ENCODE data around the gene IGLL1.

DNA sequence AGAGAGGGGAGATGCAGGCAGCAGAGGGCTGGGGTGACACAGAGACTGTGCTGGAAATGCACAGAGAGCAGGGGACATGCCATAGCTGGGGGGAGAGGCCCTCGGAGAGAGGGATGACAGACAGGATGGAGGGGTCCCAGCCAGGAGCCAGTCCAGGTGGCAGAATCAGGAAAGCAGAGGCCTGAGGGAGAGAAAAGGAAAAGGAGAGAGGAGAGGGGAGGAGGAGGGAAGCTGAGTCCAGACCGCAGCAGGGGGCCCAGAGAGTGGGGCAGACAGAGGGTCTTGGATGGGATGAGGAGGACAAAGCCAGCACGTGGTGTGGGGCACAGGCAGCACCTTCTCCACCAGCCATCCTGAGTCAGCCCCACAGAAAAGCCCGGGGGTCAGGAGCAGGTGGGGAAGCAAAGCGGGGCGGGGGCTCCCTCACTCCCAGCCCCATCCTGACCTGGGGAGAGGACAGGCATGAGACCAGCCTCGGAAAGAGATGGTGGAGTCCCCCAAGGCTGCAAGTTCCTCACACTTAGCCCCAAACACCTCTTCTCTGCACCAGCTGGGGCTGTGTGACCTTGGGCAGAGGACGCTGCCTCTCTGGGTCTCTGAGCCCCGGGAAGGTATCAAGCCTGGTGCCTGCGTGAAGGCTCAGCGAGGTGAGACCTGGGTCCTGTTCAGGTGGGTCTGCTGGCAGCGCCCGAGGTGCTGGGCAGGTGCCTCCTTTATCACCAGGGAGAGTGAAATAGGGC lies 48.0 kb downstream of the IGLL1 start:
- TF ChIP-seq POLR2AphosphoS5 (IDR thresholded peaks at IDR 0.05; ENCODE audit: low read depth, low read length) (no peak), CTCF (IDR thresholded peaks at IDR 0.05) (no peak), SIN3A (IDR thresholded peaks at IDR 0.05; ENCODE audit: borderline replicate concordance, insufficient read depth, low read depth, low read length) (no peak)
- TF ChIP-seq, protein P1, sequence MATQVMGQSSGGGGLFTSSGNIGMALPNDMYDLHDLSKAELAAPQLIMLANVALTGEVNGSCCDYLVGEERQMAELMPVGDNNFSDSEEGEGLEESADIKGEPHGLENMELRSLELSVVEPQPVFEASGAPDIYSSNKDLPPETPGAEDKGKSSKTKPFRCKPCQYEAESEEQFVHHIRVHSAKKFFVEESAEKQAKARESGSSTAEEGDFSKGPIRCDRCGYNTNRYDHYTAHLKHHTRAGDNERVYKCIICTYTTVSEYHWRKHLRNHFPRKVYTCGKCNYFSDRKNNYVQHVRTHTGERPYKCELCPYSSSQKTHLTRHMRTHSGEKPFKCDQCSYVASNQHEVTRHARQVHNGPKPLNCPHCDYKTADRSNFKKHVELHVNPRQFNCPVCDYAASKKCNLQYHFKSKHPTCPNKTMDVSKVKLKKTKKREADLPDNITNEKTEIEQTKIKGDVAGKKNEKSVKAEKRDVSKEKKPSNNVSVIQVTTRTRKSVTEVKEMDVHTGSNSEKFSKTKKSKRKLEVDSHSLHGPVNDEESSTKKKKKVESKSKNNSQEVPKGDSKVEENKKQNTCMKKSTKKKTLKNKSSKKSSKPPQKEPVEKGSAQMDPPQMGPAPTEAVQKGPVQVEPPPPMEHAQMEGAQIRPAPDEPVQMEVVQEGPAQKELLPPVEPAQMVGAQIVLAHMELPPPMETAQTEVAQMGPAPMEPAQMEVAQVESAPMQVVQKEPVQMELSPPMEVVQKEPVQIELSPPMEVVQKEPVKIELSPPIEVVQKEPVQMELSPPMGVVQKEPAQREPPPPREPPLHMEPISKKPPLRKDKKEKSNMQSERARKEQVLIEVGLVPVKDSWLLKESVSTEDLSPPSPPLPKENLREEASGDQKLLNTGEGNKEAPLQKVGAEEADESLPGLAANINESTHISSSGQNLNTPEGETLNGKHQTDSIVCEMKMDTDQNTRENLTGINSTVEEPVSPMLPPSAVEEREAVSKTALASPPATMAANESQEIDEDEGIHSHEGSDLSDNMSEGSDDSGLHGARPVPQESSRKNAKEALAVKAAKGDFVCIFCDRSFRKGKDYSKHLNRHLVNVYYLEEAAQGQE (IDR thresholded peaks at IDR 0.05; ENCODE audit: insufficient read depth in 1 of 2, low read depth in 2 of 2, low read length in 1 of 2) = no peak

Data from Panc1 (cell line).